Measurements from ENCODE around the gene INS. TPM values are rescaled to one million over a fixed set of nuclear protein-coding genes. Genes with fewer than 3 reads are reported as not detected.

Gene INS
- total RNA-seq, 1 experiment from 2014 or later, result not detected

- H3K9me3 ChIP-seq (ENCODE audit: control insufficient read depth, low read depth, low read length), result no peaks in the 10 kb centered on the region
- no peak overlapping the region for H3K56ac ChIP-seq (ENCODE audit: insufficient read length, low read depth, low read length)
- WGBS (ENCODE audit: extremely low coverage, insufficient read length, low lambda C conversion rate), result no CpG with 5 or more reads among the region's 19 CpGs
- H2BK120ac ChIP-seq (ENCODE audit: low read depth, low read length, poor library complexity, severe bottlenecking), result no peak overlapping the region
- Mint-ChIP-seq H3K27ac (no peak overlapping the region), H3K4me1 (peaks cover 0 to 5% of the 10 kb centered on the region in 2 experiments; a peak in 1 of 4 replicates), H3K4me3 (no peak overlapping the region), H3K27me3 (ENCODE audit: low read depth) (peaks cover 32% of the 10 kb centered on the region), H3K36me3 (ENCODE audit: insufficient read depth in 1 of 3, low read depth in 3 of 3) (no peaks in the 10 kb centered on the region), H3K9me3 (no peaks in the 10 kb centered on the region)
- no peak overlapping the region for H3K9ac ChIP-seq (ENCODE audit: extremely low read depth, insufficient read length, low read length)
- H2BK5ac ChIP-seq (ENCODE audit: insufficient read length, low read length), result no peak overlapping the region
- no peak overlapping the region for H2BK20ac ChIP-seq (ENCODE audit: low read depth, low read length, poor library complexity, severe bottlenecking)
- H3K23me2 ChIP-seq (ENCODE audit: insufficient read length, low read depth, low read length, poor library complexity, severe bottlenecking), result no peaks in the 10 kb centered on the region
- no peak overlapping the region for H2BK12ac ChIP-seq (ENCODE audit: insufficient read length, low read depth, low read length)
- no peak overlapping the region for H3K4ac ChIP-seq (ENCODE audit: low read depth, low read length)
- no peak overlapping the region for H2AK5ac ChIP-seq (ENCODE audit: insufficient read length, low read length)
- no peaks in the 10 kb centered on the region; the same call in 1 of the 2 replicates for H3K27me3 ChIP-seq (ENCODE audit: insufficient read depth, low read length)
- no peak overlapping the region for H4K8ac ChIP-seq (replicated peaks; ENCODE audit: insufficient read length, low read depth, low read length)
- no peaks in the 10 kb centered on the region for H4K20me1 ChIP-seq (ENCODE audit: control insufficient read depth, insufficient read depth, insufficient read length)
- H3K27ac ChIP-seq (ENCODE audit: insufficient read length, low read depth, low read length), result no peak overlapping the region
- no peak for DNase-seq
- H2AFZ ChIP-seq (ENCODE audit: low read length), result no peak overlapping the region
- no peak overlapping the region for H4K91ac ChIP-seq (ENCODE audit: insufficient read length, low read depth, low read length)
- H4K5ac ChIP-seq (ENCODE audit: insufficient read length, low read depth, low read length), result no peak overlapping the region
- H3K79me1 ChIP-seq (ENCODE audit: insufficient read depth, low read depth, low read length, poor library complexity, severe bottlenecking), result no peaks in the 10 kb centered on the region
- H2BK15ac ChIP-seq (ENCODE audit: low read depth, low read length), result no peak overlapping the region
- no peaks in the 10 kb centered on the region for H3K79me2 ChIP-seq (ENCODE audit: insufficient read depth, low read length)
- H3K18ac ChIP-seq (ENCODE audit: insufficient read length, low read depth, low read length), result no peak overlapping the region
- H3K23ac ChIP-seq (ENCODE audit: insufficient read length, low read depth, low read length), result no peak overlapping the region
- no peaks in the 10 kb centered on the region for H3K4me1 ChIP-seq (ENCODE audit: insufficient read depth, low read length)
- H3K14ac ChIP-seq (ENCODE audit: insufficient read depth, low read length), result no peak overlapping the region
- no peak overlapping the region for H3K4me2 ChIP-seq (ENCODE audit: insufficient read depth, insufficient read length, low read length)
- no peak overlapping the region for H3T11ph ChIP-seq (ENCODE audit: low read length)
- no peak for TF ChIP-seq CTCF (conservative IDR thresholded peaks at IDR 0.05)
Measured at GRCh38 chr11:2188745-2189144, 27.7 kb upstream of the INS start.

Measured in H9 (cell line).